NCI-H1092 (cell line): Measurements from ENCODE around the gene ZNF865.
"Not testable (repeated sequence)": the region's sequence is repeated elsewhere in the genome, so short reads cannot be mapped to it uniquely, and the experiment has no call there.

ENCODE experiments used
- DNase-seq: peaks from one replicate; lab custom pipeline; 2025; lab: John Stamatoyannopoulos, UW

ZNF865 gene

GRCh38 chr19:55605637-55606470 lies at the start of gene ZNF865:
Gene ZNF865 (plus strand): TSS chr19:55605647. CDS start chr19:55613619, 7,972 bp downstream.
- DNase-seq, result peak; percentile 44

GRCh38 chr19:55559684-55560083 lies 45.8 kb upstream of the ZNF865 start:
- DNase-seq, result no peak

DNA sequence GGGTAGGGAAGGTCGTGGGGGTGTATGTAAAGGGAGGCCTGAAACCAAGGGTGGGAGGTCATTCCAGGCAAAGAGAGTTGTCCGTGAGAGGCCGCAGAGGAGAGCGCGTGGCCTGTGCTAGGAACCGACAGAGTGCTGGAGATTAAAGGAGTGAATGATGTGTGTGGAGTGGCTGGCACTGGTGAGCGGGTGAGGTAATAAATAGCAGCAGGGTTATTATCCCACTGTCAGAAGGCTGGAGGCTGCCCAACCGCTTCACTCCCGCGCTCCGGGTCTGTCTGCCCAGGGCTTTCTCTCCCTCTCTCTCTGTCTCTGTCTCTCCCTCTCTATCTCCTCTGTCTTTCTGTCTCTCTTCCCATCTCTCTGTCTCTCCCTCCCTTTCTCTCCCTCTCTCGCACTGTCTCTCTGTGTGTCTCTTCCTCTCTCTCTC lies 42.2 kb upstream of the ZNF865 start:
- DNase-seq, result peak; percentile 35

- DNase-seq, result no peak
Observed at GRCh38 chr19:55566823-55567222, 38.6 kb upstream of the ZNF865 start.

GRCh38 chr19:55567708-55568328 lies 37.6 kb upstream of the ZNF865 start:
- DNase-seq, result no peak

DNA sequence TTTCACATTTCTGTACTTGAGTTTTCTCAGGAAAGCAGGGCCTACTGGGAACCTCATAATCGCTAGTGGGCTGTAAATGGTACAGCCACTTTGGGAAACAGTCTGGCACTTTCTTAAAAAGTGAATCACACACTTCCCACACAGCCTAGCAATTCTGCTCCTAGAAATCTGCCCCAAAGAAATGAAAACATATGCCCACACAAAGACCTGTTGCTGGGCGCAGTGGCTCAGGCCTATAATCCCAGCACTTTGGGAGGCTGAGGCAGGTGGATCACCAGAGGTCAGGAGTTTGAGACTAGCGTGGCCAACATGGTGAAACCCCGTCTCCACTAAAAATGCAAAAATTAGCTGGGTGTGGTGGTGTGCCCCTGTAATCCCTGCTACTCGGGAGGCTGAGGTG lies 36.0 kb upstream of the ZNF865 start:
- DNase-seq, result not testable (repeated sequence)

DNA sequence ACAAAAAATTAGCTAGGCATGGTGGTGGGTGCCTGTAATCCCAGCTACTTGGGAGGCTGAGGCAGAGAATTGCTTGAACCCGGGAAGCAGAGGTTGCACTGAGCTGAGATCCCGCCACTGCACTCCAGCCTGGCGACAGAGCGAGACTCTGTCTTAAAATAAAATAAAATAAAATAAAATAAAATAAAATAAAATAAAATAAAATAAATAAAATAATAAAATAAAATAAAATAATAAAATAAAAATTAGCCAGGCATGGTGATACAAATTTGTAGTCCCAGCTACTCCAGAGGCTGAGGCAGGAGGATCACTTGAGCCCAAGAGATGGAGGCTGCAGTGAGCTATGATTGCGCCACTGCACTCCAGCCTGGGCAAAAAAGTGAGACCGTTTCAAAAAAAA lies 31.5 kb upstream of the ZNF865 start:
- DNase-seq, result not testable (repeated sequence)

GRCh38 chr19:55576746-55577145 lies 28.7 kb upstream of the ZNF865 start:
- no peak for DNase-seq

GRCh38 chr19:55578031-55578760 lies 27.3 kb upstream of the ZNF865 start:
- DNase-seq, result no peak

GRCh38 chr19:55578761-55579747 lies 26.4 kb upstream of the ZNF865 start:
- DNase-seq, result no peak

DNA sequence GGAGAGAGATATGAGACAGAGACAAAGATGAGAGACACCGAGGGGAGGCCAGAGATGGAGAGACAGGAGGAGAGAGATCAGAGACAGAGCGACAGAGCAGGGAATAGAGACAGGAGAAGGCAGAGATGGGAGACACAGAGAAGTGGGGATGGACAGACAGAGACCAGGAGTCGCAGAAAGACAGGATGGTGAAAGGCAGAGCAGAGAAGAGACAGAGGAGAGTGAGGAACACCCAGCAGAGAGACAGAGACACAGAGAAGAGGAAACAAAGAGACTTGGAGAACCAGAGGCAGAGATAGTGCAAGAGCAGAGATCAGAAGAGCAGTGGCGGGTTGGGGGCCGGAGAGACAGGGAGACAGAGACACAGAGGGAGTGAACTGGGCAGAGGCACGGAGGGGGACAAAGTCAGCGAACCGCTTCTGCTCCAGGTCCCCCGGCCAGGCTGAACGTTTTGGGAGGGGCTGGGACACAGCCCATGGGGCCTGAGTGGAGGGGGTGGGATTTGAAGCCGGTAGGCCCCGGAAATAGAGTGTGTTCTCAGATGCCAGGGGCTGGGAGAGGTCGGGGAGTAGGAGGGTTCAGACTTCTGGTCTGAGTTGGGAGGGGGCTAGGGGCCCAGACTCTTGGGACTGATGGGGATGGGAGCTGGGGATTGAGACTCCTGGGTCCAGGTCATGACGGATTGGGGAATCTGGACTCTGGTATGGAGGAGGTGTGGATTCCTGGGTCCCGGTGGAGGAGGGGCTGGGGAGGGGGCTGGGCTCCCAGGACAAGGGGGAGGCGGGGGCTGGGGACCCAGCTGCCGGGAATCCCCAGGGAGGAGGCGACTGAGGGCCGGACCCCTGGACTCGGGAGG lies 25.5 kb upstream of the ZNF865 start:
- no peak for DNase-seq

GRCh38 chr19:55580628-55581144 lies 24.8 kb upstream of the ZNF865 start, which contains the start of gene ZNF579:
Gene ZNF579 (minus strand): TSS chr19:55580848. CDS start chr19:55579639, 1,209 bp downstream.
- DNase-seq, result peak; percentile 77

GRCh38 chr19:55581145-55581822 lies 24.2 kb upstream of the ZNF865 start:
- no peak for DNase-seq

DNA sequence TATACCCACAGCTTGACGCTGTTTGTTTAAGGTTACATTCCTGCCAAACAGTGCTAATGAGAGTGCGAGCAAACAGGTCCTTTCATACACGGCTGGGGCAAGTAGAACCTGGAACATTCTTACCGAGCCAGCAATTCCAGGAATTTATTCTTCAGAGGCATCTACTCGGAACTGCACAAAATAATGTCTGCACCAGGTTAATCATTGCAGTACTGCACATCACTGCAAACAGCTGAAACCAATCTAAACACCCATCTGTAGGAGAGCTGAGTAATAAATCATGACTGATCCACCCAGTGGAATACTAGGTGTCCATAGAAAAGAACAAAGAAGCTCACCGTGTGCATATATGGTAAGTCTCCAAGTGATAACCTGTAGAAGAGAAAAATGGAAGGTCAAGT lies 23.6 kb upstream of the ZNF865 start:
- no peak for DNase-seq

DNA sequence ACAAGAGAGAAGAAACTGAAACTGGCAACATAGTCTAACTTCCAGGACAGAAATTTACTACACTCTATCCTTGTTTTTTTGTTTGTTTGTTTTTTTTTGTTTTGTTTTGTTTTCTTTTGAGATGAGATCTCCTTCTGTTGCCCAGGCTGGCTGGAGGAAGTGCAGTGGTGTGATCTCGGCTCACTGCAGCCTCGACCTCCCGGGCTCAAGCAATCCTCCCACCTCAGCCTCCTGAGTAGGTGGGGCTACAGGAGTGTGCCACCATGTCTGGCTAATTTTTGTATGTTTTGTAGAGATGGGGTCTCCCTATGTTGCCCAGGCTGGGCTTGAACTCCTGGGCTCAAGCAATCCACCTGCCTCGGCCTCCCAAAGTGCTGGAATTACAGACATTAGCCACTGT lies 23.2 kb upstream of the ZNF865 start:
- not testable (repeated sequence) for DNase-seq

- not testable (repeated sequence) for DNase-seq
Observed at GRCh38 chr19:55583897-55584296, 21.6 kb upstream of the ZNF865 start.

DNA sequence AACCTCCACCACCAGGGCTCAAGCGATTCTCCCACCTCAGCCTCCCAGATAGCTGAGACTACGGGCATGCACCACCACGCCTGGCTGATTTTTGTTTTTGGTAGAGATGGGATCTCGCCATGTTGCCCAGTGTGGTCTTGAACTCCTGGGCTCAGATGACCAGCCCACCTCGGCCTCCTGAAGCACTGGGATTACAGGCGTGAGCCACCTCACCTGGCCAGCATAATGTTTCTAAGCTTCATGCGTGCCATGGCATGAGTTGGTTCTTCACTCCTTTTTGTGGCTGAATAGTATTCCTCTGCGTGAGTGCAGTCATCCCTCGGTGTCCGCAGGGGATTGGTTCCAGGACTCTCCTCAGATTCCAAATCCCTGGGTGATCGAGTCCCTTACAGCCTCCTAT lies 20.6 kb upstream of the ZNF865 start:
- no peak for DNase-seq

GRCh38 chr19:55585658-55586339 lies 19.6 kb upstream of the ZNF865 start:
- DNase-seq, result peak; percentile 63
